Stimulated activated CD4-positive, alpha-beta T cell treated with anti-CD3 and anti-CD28 coated beads, Interleukin-4, amount 100 ng/mL, for 48 hours (primary cell): Measurements from ENCODE around the gene LRPPRC.

Experiments used
- DNase-seq, 2 donors: peaks; one replicate each; pipeline ENCODE4 v3.0.0-alpha.2; 2020; ENCODE audit warnings: low read depth in 2 of 2

The LRPPRC gene

GRCh38 chr2:43872151-43872550 is 123.6 kb downstream of the LRPPRC start:
- DNase-seq = no peak

GRCh38 chr2:43855292-43855691 is 140.5 kb downstream of the LRPPRC start:
- DNase-seq = no peak

GRCh38 chr2:43854671-43855070 is 141.1 kb downstream of the LRPPRC start:
- no peak for DNase-seq

- DNase-seq = no peak
Measured at GRCh38 chr2:43853141-43854081, 142.4 kb downstream of the LRPPRC start.

GRCh38 chr2:43852196-43852730 is 143.5 kb downstream of the LRPPRC start:
- no peak for DNase-seq

- DNase-seq = no peak
Measured at GRCh38 chr2:43851011-43851980, 144.5 kb downstream of the LRPPRC start.

GRCh38 chr2:43848214-43848613 is 147.6 kb downstream of the LRPPRC start:
- no peak for DNase-seq

GRCh38 chr2:43846140-43846793 is 149.5 kb downstream of the LRPPRC start:
- DNase-seq = no peak

GRCh38 chr2:43845181-43845580 is 150.6 kb downstream of the LRPPRC start:
- DNase-seq = no peak

- no peak for DNase-seq
Measured at GRCh38 chr2:43842866-43843226, 152.9 kb downstream of the LRPPRC start.

GRCh38 chr2:43841949-43842865 is 153.6 kb downstream of the LRPPRC start:
- no peak for DNase-seq

- DNase-seq = no peak
Measured at GRCh38 chr2:43840965-43841364, 154.8 kb downstream of the LRPPRC start.

GRCh38 chr2:43839776-43840564 is 155.8 kb downstream of the LRPPRC start:
- no peak for DNase-seq

GRCh38 chr2:43838560-43839267 is 157.1 kb downstream of the LRPPRC start, which contains the start of the genes ABCG5 and ABCG8:
ABCG5 (minus strand) TSS chr2:43838839; CDS start chr2:43838679, 160 bp downstream.
ABCG8 (plus strand) TSS chr2:43838971; CDS start chr2:43839054, 83 bp downstream.
- no peak for DNase-seq

- no peak for DNase-seq
Measured at GRCh38 chr2:43837831-43838559, 157.8 kb downstream of the LRPPRC start.

- DNase-seq = no peak
Measured at GRCh38 chr2:43837033-43837432, 158.8 kb downstream of the LRPPRC start.
